ENCODE measurements around the gene TP53RK. TPM values are rescaled to one million over a fixed set of nuclear protein-coding genes. Genes with fewer than 3 reads are reported as not detected.

TP53RK gene
- total and polyA plus RNA-seq, 4 experiments from 2014 or later = 13.5 to 29.4 (median 21.2) TPM

DNA sequence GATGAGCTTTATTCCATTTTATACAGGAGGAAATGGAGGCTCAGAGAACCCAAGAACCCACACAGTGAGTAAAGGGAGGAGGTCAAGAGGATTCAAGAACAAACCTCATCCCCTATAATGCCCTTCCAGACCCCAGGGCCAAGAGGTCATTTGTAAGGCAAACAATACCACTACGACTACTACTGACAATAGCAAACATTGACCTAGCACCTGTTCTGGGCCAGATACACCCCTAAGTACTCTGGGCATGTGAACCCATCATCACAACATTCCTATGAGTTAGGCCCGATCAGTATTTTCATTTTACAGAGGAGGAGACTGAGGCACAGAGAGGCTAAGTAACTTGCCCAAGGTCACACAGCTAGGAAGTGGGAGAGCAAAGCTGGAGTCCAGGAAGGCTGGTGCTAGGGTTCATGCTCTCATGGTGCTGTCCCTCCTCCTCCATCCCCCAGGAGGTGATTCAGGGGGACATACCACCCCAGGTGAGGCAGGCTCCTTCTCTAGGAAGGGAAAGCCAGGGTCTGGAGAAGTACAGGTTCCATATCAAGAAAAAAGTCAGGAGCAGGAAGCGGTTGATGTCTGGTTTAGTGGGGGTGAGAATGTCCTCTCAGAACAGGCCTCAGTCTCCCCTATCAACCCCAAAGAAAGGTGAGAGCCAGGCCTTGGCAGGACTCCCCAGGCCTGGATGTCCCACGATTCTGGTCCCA lies 51.7 kb downstream of the TP53RK start:
- H3K4me1 Mint-ChIP-seq = no peaks in the 10 kb centered on the region

DNA sequence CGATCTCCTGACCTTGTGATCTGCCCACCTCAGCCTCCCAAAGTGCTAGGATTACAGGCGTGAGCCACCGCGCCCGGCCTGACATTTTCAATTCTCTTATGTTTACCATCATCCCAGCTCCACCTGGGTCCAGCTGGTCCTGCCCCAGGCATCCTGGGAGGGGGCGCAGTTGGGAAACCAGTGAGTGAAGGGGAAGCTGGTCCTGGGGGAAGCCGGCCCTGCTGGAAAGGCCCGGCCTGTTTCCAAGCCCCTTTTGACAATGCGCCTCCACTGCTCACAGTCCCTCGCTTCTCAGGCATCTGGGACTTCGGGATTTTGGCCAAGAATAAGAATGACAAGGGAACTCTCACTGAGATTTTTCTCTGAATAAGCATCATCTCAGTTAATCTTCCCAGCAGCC lies 52.2 kb downstream of the TP53RK start:
- ChIA-PET POLR2A (ENCODE audit: partially characterized antibody) (no interaction called here), CTCF (ENCODE audit: partially characterized antibody) (no interaction called here)
- Histone ChIP-seq H3K27ac (ENCODE audit: low read depth, low read length) (no peak overlapping the region), H3K27me3 (ENCODE audit: insufficient read depth, low read length) (no peaks in the 10 kb centered on the region), H3K36me3 (ENCODE audit: insufficient read depth, low read length) (no peaks in the 10 kb centered on the region), H3K4me3 (ENCODE audit: low read length in 2 of 2) (no peak overlapping the region), H3K9me3 (ENCODE audit: control insufficient read depth in 1 of 2, low read length in 2 of 2) (no peaks in the 10 kb centered on the region), H3K4me1 (ENCODE audit: insufficient read depth, low read length) (no peaks in the 10 kb centered on the region)
- intact Hi-C loops (cut with micrococcal nuclease) = no loop called here
- Mint-ChIP-seq H3K36me3 (no peaks in the 10 kb centered on the region), H3K27ac (no peak overlapping the region), H3K27me3 (peaks cover 14 to 19% of the 10 kb centered on the region in 2 donors), H3K4me3 (no peak overlapping the region), H3K9me3 (peaks cover 0 to 2% (median 0%) of the 10 kb centered on the region in 8 donors), H3K4me1 (no peaks in the 10 kb centered on the region)
- DNase-seq = no peak

More for the DNA sequence above, 51.7 kb downstream of the TP53RK start:
- peak overlapping the region in 2 of 7 donors; percentile 14 to 57 for H3K27ac Mint-ChIP-seq
- H3K4me3 ChIP-seq (ENCODE audit: low read length in 2 of 2) = no peak overlapping the region
- ChIA-PET POLR2A (ENCODE audit: partially characterized antibody) (no interaction called here), CTCF (ENCODE audit: partially characterized antibody) (no interaction called here)
- H3K36me3 ChIP-seq (ENCODE audit: insufficient read depth, low read length) = no peaks in the 10 kb centered on the region
- no peaks in the 10 kb centered on the region for H3K27me3 ChIP-seq (ENCODE audit: insufficient read depth, low read length)
- no peak overlapping the region for H3K27ac ChIP-seq (ENCODE audit: low read depth, low read length)
- no peaks in the 10 kb centered on the region for H3K4me1 ChIP-seq (ENCODE audit: insufficient read depth, low read length)
- intact Hi-C loops (cut with micrococcal nuclease) = no loop called here
- no peaks in the 10 kb centered on the region for H3K9me3 ChIP-seq (ENCODE audit: control insufficient read depth in 1 of 2, low read length in 2 of 2)
- DNase-seq = no peak
- H3K36me3 Mint-ChIP-seq = no peaks in the 10 kb centered on the region
- H3K4me3 Mint-ChIP-seq = no peak overlapping the region
- peaks cover 14 to 19% of the 10 kb centered on the region in 2 donors for H3K27me3 Mint-ChIP-seq
- peaks cover 0 to 2% (median 0%) of the 10 kb centered on the region in 8 donors for H3K9me3 Mint-ChIP-seq

DNA sequence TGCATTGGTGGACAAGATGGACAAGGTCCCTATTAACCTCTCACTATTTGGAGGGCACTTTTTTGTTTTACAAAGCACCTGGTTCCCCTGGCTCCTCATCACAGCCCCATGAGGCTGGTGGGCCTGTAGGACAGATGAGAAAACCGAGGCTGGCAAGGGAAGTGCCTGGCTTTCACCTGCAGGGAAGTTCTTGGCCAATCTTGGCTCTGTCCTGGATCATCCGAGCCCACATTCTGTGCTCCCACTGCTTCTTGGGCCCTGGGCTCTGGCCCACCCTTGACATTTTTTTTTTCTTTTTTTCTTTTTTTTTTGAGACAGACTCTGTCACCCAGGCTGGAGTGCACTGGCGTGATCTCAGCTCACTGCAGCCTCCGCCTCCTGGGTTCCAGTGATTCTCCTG lies 52.7 kb downstream of the TP53RK start:
- no peaks in the 10 kb centered on the region for H3K4me1 ChIP-seq (ENCODE audit: insufficient read depth, low read length)
- H3K27ac ChIP-seq (ENCODE audit: low read depth, low read length) = no peak overlapping the region
- no peaks in the 10 kb centered on the region for H3K9me3 ChIP-seq (ENCODE audit: control insufficient read depth in 1 of 2, low read length in 2 of 2)
- Mint-ChIP-seq H3K36me3 (no peaks in the 10 kb centered on the region), H3K27me3 (peaks cover 14 to 16% of the 10 kb centered on the region in 2 donors), H3K9me3 (peaks cover 0 to 2% (median 0%) of the 10 kb centered on the region in 8 donors), H3K4me3 (no peak overlapping the region), H3K27ac (no peak overlapping the region), H3K4me1 (no peaks in the 10 kb centered on the region)
- intact Hi-C loops (cut with micrococcal nuclease) = no loop called here
- no peaks in the 10 kb centered on the region for H3K36me3 ChIP-seq (ENCODE audit: insufficient read depth, low read length)
- POLR2A ChIA-PET (ENCODE audit: partially characterized antibody) = no interaction called here
- DNase-seq = no peak
- H3K4me3 ChIP-seq (ENCODE audit: low read length in 2 of 2) = no peak overlapping the region
- CTCF ChIA-PET (ENCODE audit: partially characterized antibody) = no interaction called here
- H3K27me3 ChIP-seq (ENCODE audit: insufficient read depth, low read length) = no peaks in the 10 kb centered on the region

DNA sequence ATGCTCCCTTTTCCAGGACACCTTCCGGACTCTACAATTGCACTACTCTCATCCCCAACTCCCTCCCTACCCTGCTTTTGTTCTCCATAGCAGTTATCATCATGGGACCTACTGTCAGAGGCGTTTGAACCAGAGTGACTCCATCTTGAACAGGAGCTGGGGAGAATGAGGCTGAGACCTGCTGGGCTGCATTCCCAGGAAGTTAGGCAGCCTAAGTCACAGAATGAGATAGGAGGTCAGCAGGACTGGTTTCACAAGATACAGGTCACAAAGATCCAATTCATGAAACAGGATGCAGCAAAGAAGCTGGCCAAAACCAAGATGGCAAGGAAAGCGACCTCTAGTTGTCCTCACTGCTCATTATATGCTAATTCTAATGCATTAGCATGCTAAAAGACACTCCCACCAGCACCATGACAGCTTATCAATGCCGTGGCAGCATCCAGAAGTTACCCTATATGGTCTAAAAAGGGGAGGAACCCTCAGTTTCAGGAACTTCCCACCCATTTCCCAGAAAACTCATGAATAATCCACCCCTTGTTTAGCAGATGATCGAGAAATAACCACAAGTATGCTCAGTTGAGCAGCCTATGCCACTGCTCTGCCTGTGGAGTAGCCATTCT lies 53.6 kb downstream of the TP53RK start:
- Histone ChIP-seq H3K36me3 (ENCODE audit: insufficient read depth, low read length) (no peaks in the 10 kb centered on the region), H3K27ac (ENCODE audit: low read depth, low read length) (no peak overlapping the region), H3K4me3 (ENCODE audit: low read length in 2 of 2) (no peak overlapping the region), H3K9me3 (ENCODE audit: control insufficient read depth in 1 of 2, low read length in 2 of 2) (no peaks in the 10 kb centered on the region), H3K27me3 (ENCODE audit: insufficient read depth, low read length) (no peaks in the 10 kb centered on the region), H3K4me1 (ENCODE audit: insufficient read depth, low read length) (no peaks in the 10 kb centered on the region)
- Mint-ChIP-seq H3K4me3 (no peak overlapping the region), H3K27me3 (peaks cover 15 to 17% of the 10 kb centered on the region in 2 donors), H3K36me3 (no peaks in the 10 kb centered on the region), H3K27ac (no peak overlapping the region), H3K4me1 (no peaks in the 10 kb centered on the region), H3K9me3 (peaks cover 0 to 2% (median 0%) of the 10 kb centered on the region in 8 donors)
- CTCF ChIA-PET (ENCODE audit: partially characterized antibody) = no interaction called here
- no peak for DNase-seq
- intact Hi-C loops (cut with micrococcal nuclease) = no loop called here
- POLR2A ChIA-PET (ENCODE audit: partially characterized antibody) = no interaction called here

DNA sequence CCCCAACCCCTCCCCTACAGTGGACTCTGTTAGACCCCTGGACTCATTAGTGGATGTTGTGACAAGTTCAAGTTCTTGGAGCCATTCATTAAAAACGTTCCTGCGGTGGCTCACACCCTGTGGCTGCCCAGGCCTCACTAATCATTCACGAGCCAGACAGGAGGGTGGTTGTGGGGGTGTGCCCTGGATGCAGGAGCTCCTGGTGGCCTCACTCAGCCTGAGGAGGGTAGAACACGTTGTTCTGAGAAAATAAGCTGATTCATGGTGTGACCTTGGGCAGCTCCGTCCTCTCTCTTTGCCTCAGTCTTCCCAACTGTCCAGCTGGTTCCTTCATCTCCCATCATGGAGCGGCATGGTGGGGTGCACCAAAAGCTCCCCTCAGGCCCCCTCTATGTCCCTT lies 54.7 kb downstream of the TP53RK start:
- Histone ChIP-seq H3K36me3 (ENCODE audit: insufficient read depth, low read length) (no peaks in the 10 kb centered on the region), H3K4me3 (ENCODE audit: low read length in 2 of 2) (no peak overlapping the region), H3K9me3 (ENCODE audit: control insufficient read depth in 1 of 2, low read length in 2 of 2) (no peaks in the 10 kb centered on the region), H3K27ac (ENCODE audit: low read depth, low read length) (no peak overlapping the region), H3K4me1 (ENCODE audit: insufficient read depth, low read length) (no peaks in the 10 kb centered on the region), H3K27me3 (ENCODE audit: insufficient read depth, low read length) (no peaks in the 10 kb centered on the region)
- DNase-seq = no peak
- ChIA-PET POLR2A (ENCODE audit: partially characterized antibody) (no interaction called here), CTCF (ENCODE audit: partially characterized antibody) (no interaction called here)
- H3K4me3 Mint-ChIP-seq = no peak overlapping the region
- H3K27me3 Mint-ChIP-seq = peaks cover 17 to 21% of the 10 kb centered on the region in 2 donors
- no peaks in the 10 kb centered on the region for H3K36me3 Mint-ChIP-seq
- no peak overlapping the region for H3K27ac Mint-ChIP-seq
- H3K4me1 Mint-ChIP-seq = no peaks in the 10 kb centered on the region
- peaks cover 0 to 11% (median 7%) of the 10 kb centered on the region in 8 donors for H3K9me3 Mint-ChIP-seq
- intact Hi-C loops (cut with micrococcal nuclease) = no loop called here

Other genes with a start within 250 kb of the TP53RK start
- gene ZNF334, start 175.9 kb downstream of the TP53RK start, total RNA-seq = under 1 TPM in 1 of 2 experiments, not detected in 1; 0.14 TPM
- gene ZNF334, start 175.9 kb downstream of the TP53RK start, polyA plus RNA-seq = not detected
- not detected for gene OCSTAMP, start 138.8 kb downstream of the TP53RK start, total RNA-seq
- gene OCSTAMP, start 138.8 kb downstream of the TP53RK start, polyA plus RNA-seq = not detected
- gene SLC13A3, start 38.0 kb downstream of the TP53RK start, total RNA-seq = under 1 TPM in 1 of 2 experiments, not detected in 1; 0.36 TPM
- not detected for gene SLC13A3, start 38.0 kb downstream of the TP53RK start, polyA plus RNA-seq
- gene SLC2A10, start 20.2 kb upstream of the TP53RK start, total RNA-seq = not detected
- not detected for gene SLC2A10, start 20.2 kb upstream of the TP53RK start, polyA plus RNA-seq
- gene EYA2, start 205.4 kb upstream of the TP53RK start, total RNA-seq = not detected
- not detected for gene EYA2, start 205.4 kb upstream of the TP53RK start, polyA plus RNA-seq

Data from CD4-positive, alpha-beta memory T cell (primary cell).